ENCODE results near the gene BMP7. TPM values are rescaled to one million over a fixed set of nuclear protein-coding genes. Genes with fewer than 3 reads are reported as not detected.

BMP7 gene
- not detected in 2 replicates for total RNA-seq

DNA sequence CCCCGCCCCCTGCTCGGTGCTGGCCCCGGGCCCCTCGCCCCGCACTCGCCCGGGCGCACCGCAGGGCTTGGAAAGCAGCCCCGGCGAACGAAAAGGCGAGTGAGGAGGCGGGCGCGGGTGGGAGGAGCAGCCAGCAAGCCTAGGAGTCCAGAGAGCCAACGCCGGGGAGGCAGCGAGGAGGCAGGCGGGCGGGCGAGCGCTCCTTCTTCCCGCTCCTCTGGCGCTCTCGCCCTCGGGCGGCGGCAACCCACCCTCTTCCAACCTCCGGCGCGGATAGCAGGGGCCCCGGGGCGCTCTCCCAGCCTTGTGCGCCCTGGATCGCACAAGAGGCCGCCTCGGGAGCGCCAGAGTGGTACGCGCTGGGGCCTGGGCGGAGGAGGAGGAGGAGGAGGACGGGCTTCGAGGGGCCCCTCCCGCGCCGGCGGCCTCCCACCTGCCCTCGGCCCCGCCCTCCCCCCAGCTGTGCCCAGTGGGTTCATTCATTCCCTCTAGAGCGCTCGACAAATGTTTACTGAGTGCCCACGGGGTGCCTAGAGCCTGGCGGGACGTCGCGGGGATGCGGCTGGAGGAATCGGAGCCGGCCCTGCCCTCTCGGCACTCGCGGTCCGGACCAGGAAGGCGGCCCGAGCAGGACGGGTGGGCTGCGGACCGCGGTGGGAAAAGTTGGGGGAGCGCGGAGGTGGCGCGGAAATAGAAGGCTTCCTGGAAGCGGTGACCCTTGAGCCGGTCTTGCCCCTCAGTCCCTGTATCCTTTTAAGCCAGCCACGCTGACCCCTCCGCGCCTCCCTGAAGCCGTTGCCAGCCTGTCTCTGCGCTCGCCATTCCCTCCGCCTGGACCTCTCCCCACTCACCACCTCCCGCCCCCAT is at the start of gene BMP7:
Gene BMP7, minus strand, starts transcription at position 351 of the 867 bp plus-strand sequence. CDS start 519 bp downstream, outside the sequence.

Other genes with a start within 250 kb of the BMP7 start
- gene SPO11, start 63.2 kb upstream of the BMP7 start, total RNA-seq: not detected in 2 replicates
- gene RAE1, start 84.6 kb upstream of the BMP7 start, total RNA-seq: 16.7 and 19.5 TPM in 2 replicates
- 8.8 and 9.4 TPM in 2 replicates for gene RBM38, start 124.8 kb upstream of the BMP7 start, total RNA-seq

Measured in dermis lymphatic vessel endothelial cell (primary cell).